IPS-18a (cell line): ENCODE results near the gene ABCA13.
"Not testable (repeated sequence)": the region's sequence is repeated elsewhere in the genome, so short reads cannot be mapped to it uniquely, and the experiment has no call there.

Source experiments
- H3K27ac ChIP-seq: one replicate; pipeline ENCODE4 v1.5.1; 2013; ENCODE audit warnings: low read length
- H3K27me3 ChIP-seq: one replicate; pipeline ENCODE4 v1.6.1; 2013; ENCODE audit warnings: mild to moderate bottlenecking, low read length; ENCODE audit not compliant: control insufficient read depth, insufficient read depth
- H3K36me3 ChIP-seq: one replicate; pipeline ENCODE4 v1.6.1; 2013; ENCODE audit warnings: low read depth, low read length; ENCODE audit not compliant: control insufficient read depth
- H3K4me1 ChIP-seq: one replicate; pipeline ENCODE4 v1.6.1; 2013; ENCODE audit warnings: low read depth, low read length; ENCODE audit not compliant: control insufficient read depth
- H3K4me3 ChIP-seq: one replicate; pipeline ENCODE4 v1.5.1; 2013; ENCODE audit warnings: low read length
- H3K9ac ChIP-seq: one replicate; pipeline ENCODE4 v1.6.1; 2013; ENCODE audit warnings: mild to moderate bottlenecking, low read length, moderate library complexity
- H3K9me3 ChIP-seq: one replicate; pipeline ENCODE4 v1.6.1; 2013; ENCODE audit warnings: low read depth, low read length; ENCODE audit not compliant: control insufficient read depth

Gene ABCA13

GRCh38 chr7:48202916-48203315 is 31.7 kb downstream of the ABCA13 start:
- not testable (repeated sequence) for H3K36me3 ChIP-seq, H3K9ac ChIP-seq, H3K27me3 ChIP-seq, H3K4me1 ChIP-seq, H3K9me3 ChIP-seq, H3K27ac ChIP-seq, H3K4me3 ChIP-seq

- H3K4me1 ChIP-seq, result no peaks in the 10 kb centered on the region
- no peaks in the 10 kb centered on the region for H3K27me3 ChIP-seq
- no peaks in the 10 kb centered on the region for H3K36me3 ChIP-seq
- no peak overlapping the region for H3K9ac ChIP-seq
- no peaks in the 10 kb centered on the region for H3K9me3 ChIP-seq
- no peak overlapping the region for H3K27ac ChIP-seq
- no peak overlapping the region for H3K4me3 ChIP-seq
These were observed 36.0 kb downstream of the ABCA13 start for GRCh38 chr7:48207155-48207675.

GRCh38 chr7:48209004-48209600 is 37.8 kb downstream of the ABCA13 start:
- Histone ChIP-seq H3K27ac (no peak overlapping the region), H3K4me1 (no peaks in the 10 kb centered on the region), H3K9me3 (no peaks in the 10 kb centered on the region), H3K4me3 (no peak overlapping the region), H3K27me3 (no peaks in the 10 kb centered on the region), H3K9ac (no peak overlapping the region), H3K36me3 (no peaks in the 10 kb centered on the region)

- Histone ChIP-seq H3K4me1 (no peaks in the 10 kb centered on the region), H3K27me3 (no peaks in the 10 kb centered on the region), H3K36me3 (no peaks in the 10 kb centered on the region), H3K9me3 (no peaks in the 10 kb centered on the region), H3K4me3 (no peak overlapping the region), H3K9ac (no peak overlapping the region), H3K27ac (no peak overlapping the region)
These were observed 42.0 kb downstream of the ABCA13 start for GRCh38 chr7:48213226-48213625.

GRCh38 chr7:48217266-48217665 is 46.0 kb downstream of the ABCA13 start:
- Histone ChIP-seq H3K9ac (no peak overlapping the region), H3K36me3 (no peaks in the 10 kb centered on the region), H3K4me3 (no peak overlapping the region), H3K27ac (no peak overlapping the region), H3K4me1 (no peaks in the 10 kb centered on the region), H3K27me3 (no peaks in the 10 kb centered on the region), H3K9me3 (no peaks in the 10 kb centered on the region)

- Histone ChIP-seq H3K27ac (no peak overlapping the region), H3K9me3 (no peaks in the 10 kb centered on the region), H3K9ac (no peak overlapping the region), H3K27me3 (no peaks in the 10 kb centered on the region), H3K4me1 (no peaks in the 10 kb centered on the region), H3K4me3 (no peak overlapping the region), H3K36me3 (no peaks in the 10 kb centered on the region)
These were observed 46.5 kb downstream of the ABCA13 start for GRCh38 chr7:48217753-48218152.

GRCh38 chr7:48224042-48224441 is 52.8 kb downstream of the ABCA13 start:
- H3K36me3 ChIP-seq, result no peaks in the 10 kb centered on the region
- no peak overlapping the region for H3K9ac ChIP-seq
- no peak overlapping the region for H3K27ac ChIP-seq
- no peaks in the 10 kb centered on the region for H3K4me1 ChIP-seq
- H3K27me3 ChIP-seq, result no peaks in the 10 kb centered on the region
- H3K9me3 ChIP-seq, result no peaks in the 10 kb centered on the region
- H3K4me3 ChIP-seq, result no peak overlapping the region

- H3K9ac ChIP-seq, result no peak overlapping the region
- no peaks in the 10 kb centered on the region for H3K4me1 ChIP-seq
- H3K27me3 ChIP-seq, result no peaks in the 10 kb centered on the region
- H3K27ac ChIP-seq, result no peak overlapping the region
- H3K4me3 ChIP-seq, result no peak overlapping the region
- no peaks in the 10 kb centered on the region for H3K36me3 ChIP-seq
- no peaks in the 10 kb centered on the region for H3K9me3 ChIP-seq
These were observed 53.8 kb downstream of the ABCA13 start for GRCh38 chr7:48225101-48225500.

- Histone ChIP-seq H3K9ac (no peak overlapping the region), H3K27me3 (no peaks in the 10 kb centered on the region), H3K4me3 (no peak overlapping the region), H3K9me3 (peaks cover 11% of the 10 kb centered on the region), H3K4me1 (no peaks in the 10 kb centered on the region), H3K36me3 (no peaks in the 10 kb centered on the region), H3K27ac (no peak overlapping the region)
These were observed 66.1 kb downstream of the ABCA13 start for GRCh38 chr7:48237354-48237753.

- H3K27ac ChIP-seq, result no peak overlapping the region
These were observed 71.6 kb downstream of the ABCA13 start for GRCh38 chr7:48242846-48243245.

GRCh38 chr7:48244864-48245271 is 73.6 kb downstream of the ABCA13 start:
- Histone ChIP-seq H3K9me3 (no peaks in the 10 kb centered on the region), H3K27ac (no peak overlapping the region), H3K27me3 (no peaks in the 10 kb centered on the region), H3K4me3 (no peak overlapping the region), H3K9ac (no peak overlapping the region), H3K4me1 (no peaks in the 10 kb centered on the region), H3K36me3 (no peaks in the 10 kb centered on the region)

More at GRCh38 chr7:48242846-48243245, 71.6 kb downstream of the ABCA13 start:
- H3K4me1 ChIP-seq, result no peaks in the 10 kb centered on the region
- H3K36me3 ChIP-seq, result no peaks in the 10 kb centered on the region
- H3K9ac ChIP-seq, result no peak overlapping the region
- H3K4me3 ChIP-seq, result no peak overlapping the region
- H3K27me3 ChIP-seq, result no peaks in the 10 kb centered on the region
- no peaks in the 10 kb centered on the region for H3K9me3 ChIP-seq

GRCh38 chr7:48245751-48246472 is 74.7 kb downstream of the ABCA13 start:
- no peaks in the 10 kb centered on the region for H3K36me3 ChIP-seq
- no peak overlapping the region for H3K9ac ChIP-seq
- H3K27me3 ChIP-seq, result no peaks in the 10 kb centered on the region
- H3K4me1 ChIP-seq, result peaks cover 4% of the 10 kb centered on the region
- no peaks in the 10 kb centered on the region for H3K9me3 ChIP-seq
- no peak overlapping the region for H3K4me3 ChIP-seq
- H3K27ac ChIP-seq, result no peak overlapping the region
